Loucy (cell line): ENCODE results near the gene CDH4.

Experiments
- H2AFZ ChIP-seq: fragments of 200-600 bp; sonication (generic); 2 replicates; pipeline ENCODE4 v1.6.0; 2016; ENCODE audit warnings: antibody characterized with exemption, mild to moderate bottlenecking, low read length, moderate library complexity
- H3F3A ChIP-seq: fragments of 200-600 bp; 2 replicates; pipeline ENCODE4 v1.6.0; 2016; ENCODE audit warnings: antibody characterized with exemption, low read depth, mild to moderate bottlenecking
- H3K27me3 ChIP-seq: fragments of 200-600 bp; sonication (generic); 2 replicates; pipeline ENCODE4 v1.6.1; 2014; ENCODE audit warnings: low read length, mild to moderate bottlenecking; ENCODE audit not compliant: insufficient read depth, poor library complexity, severe bottlenecking
- H3K36me3 ChIP-seq: fragments of 200-600 bp; sonication (generic); 2 replicates; pipeline ENCODE4 v1.6.1; 2016; ENCODE audit warnings: low read length; ENCODE audit not compliant: insufficient read depth
- H3K4me1 ChIP-seq: fragments of 200-600 bp; sonication (generic); 2 replicates; pipeline ENCODE4 v1.5.1; 2014; ENCODE audit warnings: low read length, mild to moderate bottlenecking; ENCODE audit not compliant: insufficient read depth, poor library complexity, severe bottlenecking
- H3K4me2 ChIP-seq: fragments of 200-600 bp; sonication (generic); 2 replicates; pipeline ENCODE4 v1.6.0; 2014; ENCODE audit warnings: antibody characterized with exemption, low read length, low read depth, mild to moderate bottlenecking; ENCODE audit not compliant: poor library complexity, severe bottlenecking
- H3K4me3 ChIP-seq: fragments of 200-600 bp; sonication (generic); 2 replicates; pipeline ENCODE4 v1.5.1; 2014; ENCODE audit warnings: low read length, mild to moderate bottlenecking, mixed read lengths; ENCODE audit not compliant: poor library complexity, severe bottlenecking
- H3K79me2 ChIP-seq: fragments of 200-600 bp; sonication (generic); 2 replicates; pipeline ENCODE4 v1.6.1; 2014; ENCODE audit warnings: low read length; ENCODE audit not compliant: insufficient read depth
- H3K9ac ChIP-seq: fragments of 200-600 bp; sonication (generic); 2 replicates; pipeline ENCODE4 v1.6.0; 2014; ENCODE audit warnings: mild to moderate bottlenecking, low read depth, low read length, moderate library complexity; ENCODE audit not compliant: poor library complexity, severe bottlenecking
- H3K9me2 ChIP-seq: fragments of 200-600 bp; sonication (generic); replicated peaks from 2 replicates; pipeline ENCODE4 v1.6.1; 2016; ENCODE audit warnings: low read depth, low read length, mixed read lengths
- H3K9me3 ChIP-seq: fragments of 200-600 bp; sonication (generic); 2 replicates; pipeline ENCODE4 v1.6.1; 2014; ENCODE audit warnings: mild to moderate bottlenecking, antibody characterized with exemption, low read length, low read depth; ENCODE audit not compliant: insufficient read depth
- H4K20me1 ChIP-seq: fragments of 200-600 bp; sonication (generic); 2 replicates; pipeline ENCODE4 v1.6.0; 2014; ENCODE audit warnings: antibody characterized with exemption, low read length, mild to moderate bottlenecking; ENCODE audit not compliant: insufficient read depth, poor library complexity, severe bottlenecking
- CTCF ChIP-seq: fragments of 200-600 bp; sonication (generic); conservative IDR thresholded peaks from 2 replicates; pipeline ENCODE4 v1.5.1; 2014; ENCODE audit warnings: mild to moderate bottlenecking, antibody characterized with exemption, low read length
- EZH2phosphoT487 ChIP-seq: fragments of 200-600 bp; IDR thresholded peaks from 2 replicates; pipeline ENCODE4 v1.6.1; 2018; ENCODE audit warnings: antibody characterized with exemption, mild to moderate bottlenecking, moderate library complexity, borderline replicate concordance

Gene CDH4

GRCh38 chr20:61486198-61486597 lies 234.1 kb downstream of the CDH4 start:
- Histone ChIP-seq H3K27me3 (no peaks in the 10 kb centered on the region), H3K9me3 (no peaks in the 10 kb centered on the region), H3K79me2 (no peaks in the 10 kb centered on the region), H3K4me2 (no peak overlapping the region), H3K4me1 (peaks cover 15% of the 10 kb centered on the region), H3F3A (no peaks in the 10 kb centered on the region), H3K4me3 (no peak overlapping the region), H3K9me2 (no peaks in the 10 kb centered on the region), H3K9ac (no peak overlapping the region), H3K36me3 (no peaks in the 10 kb centered on the region), H2AFZ (no peak overlapping the region), H4K20me1 (no peaks in the 10 kb centered on the region)
- TF ChIP-seq EZH2phosphoT487 = no peak
- no peak for TF ChIP-seq CTCF

GRCh38 chr20:61487346-61487996 lies 235.4 kb downstream of the CDH4 start:
- Histone ChIP-seq H3F3A (no peaks in the 10 kb centered on the region), H2AFZ (no peak overlapping the region), H3K9me3 (no peaks in the 10 kb centered on the region), H3K9ac (no peak overlapping the region), H3K9me2 (no peaks in the 10 kb centered on the region), H3K4me3 (no peak overlapping the region), H3K4me1 (peaks cover 10% of the 10 kb centered on the region), H3K79me2 (no peaks in the 10 kb centered on the region), H3K4me2 (no peak overlapping the region), H3K36me3 (no peaks in the 10 kb centered on the region), H4K20me1 (no peaks in the 10 kb centered on the region), H3K27me3 (no peaks in the 10 kb centered on the region)
- no peak for TF ChIP-seq EZH2phosphoT487
- TF ChIP-seq CTCF = no peak; the same call in 1 of the 2 replicates

GRCh38 chr20:61487997-61488371 lies 235.9 kb downstream of the CDH4 start:
- TF ChIP-seq CTCF = no peak
- no peak for TF ChIP-seq EZH2phosphoT487
- H3K36me3 ChIP-seq = no peaks in the 10 kb centered on the region

More at GRCh38 chr20:61487997-61488371, 235.9 kb downstream of the CDH4 start:
- Histone ChIP-seq H3K79me2 (no peaks in the 10 kb centered on the region), H3K9me3 (peaks cover 3% of the 10 kb centered on the region; the same call in 1 of the 2 replicates), H3K9me2 (no peaks in the 10 kb centered on the region), H2AFZ (no peak overlapping the region), H3K4me3 (no peak overlapping the region), H4K20me1 (no peaks in the 10 kb centered on the region), H3K27me3 (no peaks in the 10 kb centered on the region), H3K4me1 (peaks cover 9% of the 10 kb centered on the region), H3K4me2 (no peak overlapping the region), H3F3A (no peaks in the 10 kb centered on the region), H3K9ac (no peak overlapping the region)
